GM23338 (cell line): ENCODE measurements around the gene ADIG. TPM values are rescaled to one million over a fixed set of nuclear protein-coding genes. Genes with fewer than 3 reads are reported as not detected.
A peak's percentile ranks its signal among the peaks of the same experiment; 100 is the strongest.

Experiments
- ATAC-seq: fragments of 200-7000 bp; cut with Tn5 transposase; 3 replicates; pipeline ENCODE4 v1.9.1; 2020
- DNase-seq: peaks from one replicate; pipeline ENCODE4 v3.0.0-alpha.2; 2015; ENCODE audit warnings: low spot score
- H2AFZ ChIP-seq: fragments of 200-600 bp; sonication (generic); 2 replicates; pipeline ENCODE4 v1.8.0; 2016; ENCODE audit warnings: antibody characterized with exemption, mild to moderate bottlenecking, moderate library complexity
- H3F3A ChIP-seq: fragments of 200-600 bp; sonication (generic); replicated peaks from 2 replicates; pipeline ENCODE4 v1.8.0; 2017; ENCODE audit warnings: antibody characterized with exemption, mixed run types, low read depth
- H3K27ac ChIP-seq: fragments of 200-600 bp; sonication (generic); 2 replicates; pipeline ENCODE4 v1.6.1; 2016; ENCODE audit warnings: low read depth
- H3K27me3 ChIP-seq: fragments of 200-600 bp; sonication (generic); 2 replicates; pipeline ENCODE4 v1.8.0; 2016; ENCODE audit warnings: mild to moderate bottlenecking, mixed run types, moderate library complexity; ENCODE audit not compliant: insufficient read depth
- H3K36me3 ChIP-seq: fragments of 200-600 bp; sonication (generic); 2 replicates; pipeline ENCODE4 v1.8.0; 2016; ENCODE audit warnings: mild to moderate bottlenecking; ENCODE audit not compliant: insufficient read depth
- H3K4me1 ChIP-seq: fragments of 200-600 bp; sonication (generic); 2 replicates; pipeline ENCODE4 v1.8.0; 2016; ENCODE audit warnings: mild to moderate bottlenecking, moderate library complexity; ENCODE audit not compliant: insufficient read depth
- H3K4me2 ChIP-seq: fragments of 200-600 bp; sonication (generic); 2 replicates; pipeline ENCODE4 v1.7.1; 2017; ENCODE audit warnings: mixed run types
- H3K4me3 ChIP-seq: fragments of 200-600 bp; sonication (generic); 2 replicates; pipeline ENCODE4 v1.6.1; 2016; ENCODE audit warnings: mixed run types
- H3K79me2 ChIP-seq: fragments of 200-600 bp; sonication (generic); replicated peaks from 2 replicates; pipeline ENCODE4 v1.8.0; 2017; ENCODE audit warnings: mild to moderate bottlenecking; ENCODE audit not compliant: insufficient read depth
- H3K9me2 ChIP-seq: fragments of 200-600 bp; sonication (generic); 2 replicates; pipeline ENCODE4 v1.8.0; 2017; ENCODE audit not compliant: insufficient read depth
- H4K20me1 ChIP-seq: fragments of 200-600 bp; sonication (generic); replicated peaks from 2 replicates; pipeline ENCODE4 v1.8.0; 2017; ENCODE audit warnings: mild to moderate bottlenecking; ENCODE audit not compliant: insufficient read depth
- H3K27ac Mint-ChIP-seq: 2 replicates; pipeline ENCODE4 v1.8.0; 2020; ENCODE audit warnings: inconsistent platforms, mild to moderate bottlenecking, moderate library complexity, mixed read lengths
- H3K27me3 Mint-ChIP-seq: 3 replicates; pipeline ENCODE4 v1.8.0; 2022; ENCODE audit warnings: low read depth, mild to moderate bottlenecking, moderate library complexity, mixed read lengths, inconsistent platforms; ENCODE audit not compliant: insufficient read depth, poor library complexity
- H3K36me3 Mint-ChIP-seq: 3 replicates; pipeline ENCODE4 v1.8.0; 2021; ENCODE audit warnings: low read depth, mild to moderate bottlenecking, inconsistent platforms, moderate library complexity, mixed read lengths
- H3K4me1 Mint-ChIP-seq: 3 replicates; pipeline ENCODE4 v1.8.0; 2020; ENCODE audit warnings: mild to moderate bottlenecking, inconsistent platforms, mixed read lengths
- H3K4me3 Mint-ChIP-seq: 3 replicates; pipeline ENCODE4 v1.8.0; 2021; ENCODE audit warnings: moderate library complexity, mild to moderate bottlenecking, inconsistent platforms, mixed read lengths
- H3K9me3 Mint-ChIP-seq: 3 replicates; pipeline ENCODE4 v1.8.0; 2020; ENCODE audit warnings: moderate library complexity, mild to moderate bottlenecking, inconsistent platforms, mixed read lengths
- CREB1 ChIP-seq: fragments of 250-450 bp; sonication (Bioruptor Pico); IDR thresholded peaks from 2 replicates; pipeline ENCODE4 v1.5.0; 2020; ENCODE audit warnings: low read depth, mild to moderate bottlenecking, moderate library complexity
- EZH2 ChIP-seq: fragments of 200-600 bp; sonication (generic); IDR thresholded peaks from one replicate; pipeline ENCODE4 v1.8.0; 2017; ENCODE audit warnings: antibody characterized with exemption, mild to moderate bottlenecking, low read depth; ENCODE audit not compliant: unreplicated experiment
- EZH2phosphoT487 ChIP-seq: fragments of 200-600 bp; sonication (generic); IDR thresholded peaks from one replicate; pipeline ENCODE4 v1.8.1; 2018; ENCODE audit warnings: antibody characterized with exemption; ENCODE audit not compliant: unreplicated experiment
- JUNB ChIP-seq: IDR thresholded peaks from one replicate; pipeline ENCODE4 v1.6.1; 2016; ENCODE audit warnings: antibody characterized with exemption; ENCODE audit not compliant: unreplicated experiment
- NANOG ChIP-seq: IDR thresholded peaks from 2 replicates; pipeline ENCODE4 v1.6.1; 2016; ENCODE audit warnings: antibody characterized with exemption, borderline replicate concordance
- POLR2AphosphoS5 ChIP-seq: IDR thresholded peaks from 2 replicates; pipeline ENCODE4 v1.6.1; 2016; ENCODE audit warnings: antibody characterized with exemption, low read depth
- STAT1 ChIP-seq: IDR thresholded peaks from one replicate; pipeline ENCODE4 v1.6.1; 2016; ENCODE audit warnings: antibody characterized with exemption; ENCODE audit not compliant: unreplicated experiment
- ZNF114 ChIP-seq: fragments of 250-450 bp; sonication (Bioruptor Pico); IDR thresholded peaks from 2 replicates; pipeline ENCODE4 v1.5.0; 2020; ENCODE audit warnings: mild to moderate bottlenecking, moderate library complexity
- ZNF331 ChIP-seq: fragments of 250-450 bp; sonication (Bioruptor Pico); IDR thresholded peaks from 2 replicates; pipeline ENCODE4 v1.5.0; 2020; ENCODE audit warnings: low read depth, mild to moderate bottlenecking, moderate library complexity
- polyA plus RNA-seq: library from polyadenylated mRNA; unstranded; fragments of >200 nt; fragmentation: Nextera tagmentation; extraction: Ambion mirVana; gene quantifications from 2 replicates; pipeline ENCODE4 v1.2.1, GENCODE V29; 2016
- total RNA-seq: library from RNA; depleted of rRNA; stranded (reverse); fragments of >200 nt; shearing (Covaris generic); gene quantifications from 2 replicates; pipeline ENCODE4 v1.2.3, GENCODE V29; 2014
- TF ChIP-seq, protein P1 (sequence below): IDR thresholded peaks from one replicate; pipeline ENCODE4 v1.6.1; 2018; ENCODE audit warnings: antibody characterized with exemption; ENCODE audit not compliant: unreplicated experiment
- TF ChIP-seq, protein P2 (sequence below): fragments of 250-450 bp; sonication (Bioruptor Pico); IDR thresholded peaks from 2 replicates; pipeline ENCODE4 v1.5.0; 2020; ENCODE audit warnings: mild to moderate bottlenecking, moderate library complexity
- TF ChIP-seq, protein P3 (sequence below): IDR thresholded peaks from 2 replicates; pipeline ENCODE4 v1.6.1; 2016; ENCODE audit warnings: antibody characterized with exemption
- TF ChIP-seq, protein P4 (sequence below), 2 experiments: fragments of 200-600 bp in 1 of 2; sonication (generic) in 1 of 2; conservative IDR thresholded peaks; 2 replicates each; pipeline versions ENCODE4 v1.5.1 to v1.6.1; 2016 to 2017; ENCODE audit warnings: antibody characterized with exemption in 2 of 2, low read depth in 2 of 2, mild to moderate bottlenecking in 2 of 2, moderate library complexity in 1 of 2

Gene ADIG
- total and polyA plus RNA-seq, 2 experiments from 2014 or later = not detected

DNA sequence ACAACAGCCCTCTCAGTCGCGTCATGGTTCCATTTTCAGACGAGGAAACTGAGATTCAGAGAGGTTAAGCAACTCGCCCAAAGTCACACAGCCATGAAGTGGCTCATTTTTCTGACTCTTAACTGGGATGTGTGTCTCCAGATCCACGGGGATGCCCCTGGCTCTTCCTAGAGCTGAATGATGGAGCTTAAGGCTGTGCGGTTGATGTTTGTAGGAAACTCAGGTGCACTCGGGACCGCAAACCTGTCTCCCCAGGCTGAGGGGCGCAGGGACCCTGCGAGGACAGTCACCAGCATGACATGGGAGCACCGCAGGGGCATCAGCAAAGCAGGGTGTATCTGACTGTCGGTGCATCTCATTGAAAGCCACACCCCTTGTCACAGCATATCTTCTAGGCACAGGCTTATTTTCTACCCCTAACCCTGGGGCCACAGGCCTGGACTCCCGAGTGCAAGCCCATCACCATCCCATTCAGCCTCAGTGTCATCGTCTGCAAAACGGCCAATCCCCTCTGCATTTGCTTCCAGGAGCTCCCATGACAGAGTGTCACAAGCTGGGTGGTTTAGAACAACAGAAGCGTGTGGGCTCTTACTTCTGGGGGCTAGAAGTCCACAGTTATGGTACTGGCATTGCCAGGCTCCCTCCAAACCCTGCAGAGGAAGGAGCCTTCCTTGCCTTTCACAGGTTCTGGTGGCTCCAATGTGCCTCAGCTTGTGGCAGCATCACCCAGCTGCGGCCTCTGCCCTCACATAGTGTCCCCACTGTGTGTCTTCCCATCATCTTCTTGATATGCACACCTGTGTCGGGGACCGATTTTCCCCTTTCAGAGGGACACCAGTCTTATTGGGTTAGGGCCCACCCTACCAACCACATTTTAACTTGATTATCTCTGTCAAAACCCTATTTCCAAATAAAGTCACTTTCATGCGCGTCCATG is 10.7 kb downstream of the ADIG start:
- Mint-ChIP-seq H3K27me3 (no peaks in the 10 kb centered on the region), H3K9me3 (no peaks in the 10 kb centered on the region; the same call in 2 of the 3 replicates), H3K4me3 (no peak overlapping the region), H3K27ac (no peak overlapping the region; the same call in 1 of the 2 replicates), H3K36me3 (no peaks in the 10 kb centered on the region), H3K4me1 (no peaks in the 10 kb centered on the region; the same call in 1 of the 3 replicates)
- TF ChIP-seq, protein P1, sequence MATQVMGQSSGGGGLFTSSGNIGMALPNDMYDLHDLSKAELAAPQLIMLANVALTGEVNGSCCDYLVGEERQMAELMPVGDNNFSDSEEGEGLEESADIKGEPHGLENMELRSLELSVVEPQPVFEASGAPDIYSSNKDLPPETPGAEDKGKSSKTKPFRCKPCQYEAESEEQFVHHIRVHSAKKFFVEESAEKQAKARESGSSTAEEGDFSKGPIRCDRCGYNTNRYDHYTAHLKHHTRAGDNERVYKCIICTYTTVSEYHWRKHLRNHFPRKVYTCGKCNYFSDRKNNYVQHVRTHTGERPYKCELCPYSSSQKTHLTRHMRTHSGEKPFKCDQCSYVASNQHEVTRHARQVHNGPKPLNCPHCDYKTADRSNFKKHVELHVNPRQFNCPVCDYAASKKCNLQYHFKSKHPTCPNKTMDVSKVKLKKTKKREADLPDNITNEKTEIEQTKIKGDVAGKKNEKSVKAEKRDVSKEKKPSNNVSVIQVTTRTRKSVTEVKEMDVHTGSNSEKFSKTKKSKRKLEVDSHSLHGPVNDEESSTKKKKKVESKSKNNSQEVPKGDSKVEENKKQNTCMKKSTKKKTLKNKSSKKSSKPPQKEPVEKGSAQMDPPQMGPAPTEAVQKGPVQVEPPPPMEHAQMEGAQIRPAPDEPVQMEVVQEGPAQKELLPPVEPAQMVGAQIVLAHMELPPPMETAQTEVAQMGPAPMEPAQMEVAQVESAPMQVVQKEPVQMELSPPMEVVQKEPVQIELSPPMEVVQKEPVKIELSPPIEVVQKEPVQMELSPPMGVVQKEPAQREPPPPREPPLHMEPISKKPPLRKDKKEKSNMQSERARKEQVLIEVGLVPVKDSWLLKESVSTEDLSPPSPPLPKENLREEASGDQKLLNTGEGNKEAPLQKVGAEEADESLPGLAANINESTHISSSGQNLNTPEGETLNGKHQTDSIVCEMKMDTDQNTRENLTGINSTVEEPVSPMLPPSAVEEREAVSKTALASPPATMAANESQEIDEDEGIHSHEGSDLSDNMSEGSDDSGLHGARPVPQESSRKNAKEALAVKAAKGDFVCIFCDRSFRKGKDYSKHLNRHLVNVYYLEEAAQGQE = no peak
- TF ChIP-seq EZH2 = no peak
- no peak for TF ChIP-seq NANOG
- no peak for TF ChIP-seq STAT1
- TF ChIP-seq, protein P2, sequence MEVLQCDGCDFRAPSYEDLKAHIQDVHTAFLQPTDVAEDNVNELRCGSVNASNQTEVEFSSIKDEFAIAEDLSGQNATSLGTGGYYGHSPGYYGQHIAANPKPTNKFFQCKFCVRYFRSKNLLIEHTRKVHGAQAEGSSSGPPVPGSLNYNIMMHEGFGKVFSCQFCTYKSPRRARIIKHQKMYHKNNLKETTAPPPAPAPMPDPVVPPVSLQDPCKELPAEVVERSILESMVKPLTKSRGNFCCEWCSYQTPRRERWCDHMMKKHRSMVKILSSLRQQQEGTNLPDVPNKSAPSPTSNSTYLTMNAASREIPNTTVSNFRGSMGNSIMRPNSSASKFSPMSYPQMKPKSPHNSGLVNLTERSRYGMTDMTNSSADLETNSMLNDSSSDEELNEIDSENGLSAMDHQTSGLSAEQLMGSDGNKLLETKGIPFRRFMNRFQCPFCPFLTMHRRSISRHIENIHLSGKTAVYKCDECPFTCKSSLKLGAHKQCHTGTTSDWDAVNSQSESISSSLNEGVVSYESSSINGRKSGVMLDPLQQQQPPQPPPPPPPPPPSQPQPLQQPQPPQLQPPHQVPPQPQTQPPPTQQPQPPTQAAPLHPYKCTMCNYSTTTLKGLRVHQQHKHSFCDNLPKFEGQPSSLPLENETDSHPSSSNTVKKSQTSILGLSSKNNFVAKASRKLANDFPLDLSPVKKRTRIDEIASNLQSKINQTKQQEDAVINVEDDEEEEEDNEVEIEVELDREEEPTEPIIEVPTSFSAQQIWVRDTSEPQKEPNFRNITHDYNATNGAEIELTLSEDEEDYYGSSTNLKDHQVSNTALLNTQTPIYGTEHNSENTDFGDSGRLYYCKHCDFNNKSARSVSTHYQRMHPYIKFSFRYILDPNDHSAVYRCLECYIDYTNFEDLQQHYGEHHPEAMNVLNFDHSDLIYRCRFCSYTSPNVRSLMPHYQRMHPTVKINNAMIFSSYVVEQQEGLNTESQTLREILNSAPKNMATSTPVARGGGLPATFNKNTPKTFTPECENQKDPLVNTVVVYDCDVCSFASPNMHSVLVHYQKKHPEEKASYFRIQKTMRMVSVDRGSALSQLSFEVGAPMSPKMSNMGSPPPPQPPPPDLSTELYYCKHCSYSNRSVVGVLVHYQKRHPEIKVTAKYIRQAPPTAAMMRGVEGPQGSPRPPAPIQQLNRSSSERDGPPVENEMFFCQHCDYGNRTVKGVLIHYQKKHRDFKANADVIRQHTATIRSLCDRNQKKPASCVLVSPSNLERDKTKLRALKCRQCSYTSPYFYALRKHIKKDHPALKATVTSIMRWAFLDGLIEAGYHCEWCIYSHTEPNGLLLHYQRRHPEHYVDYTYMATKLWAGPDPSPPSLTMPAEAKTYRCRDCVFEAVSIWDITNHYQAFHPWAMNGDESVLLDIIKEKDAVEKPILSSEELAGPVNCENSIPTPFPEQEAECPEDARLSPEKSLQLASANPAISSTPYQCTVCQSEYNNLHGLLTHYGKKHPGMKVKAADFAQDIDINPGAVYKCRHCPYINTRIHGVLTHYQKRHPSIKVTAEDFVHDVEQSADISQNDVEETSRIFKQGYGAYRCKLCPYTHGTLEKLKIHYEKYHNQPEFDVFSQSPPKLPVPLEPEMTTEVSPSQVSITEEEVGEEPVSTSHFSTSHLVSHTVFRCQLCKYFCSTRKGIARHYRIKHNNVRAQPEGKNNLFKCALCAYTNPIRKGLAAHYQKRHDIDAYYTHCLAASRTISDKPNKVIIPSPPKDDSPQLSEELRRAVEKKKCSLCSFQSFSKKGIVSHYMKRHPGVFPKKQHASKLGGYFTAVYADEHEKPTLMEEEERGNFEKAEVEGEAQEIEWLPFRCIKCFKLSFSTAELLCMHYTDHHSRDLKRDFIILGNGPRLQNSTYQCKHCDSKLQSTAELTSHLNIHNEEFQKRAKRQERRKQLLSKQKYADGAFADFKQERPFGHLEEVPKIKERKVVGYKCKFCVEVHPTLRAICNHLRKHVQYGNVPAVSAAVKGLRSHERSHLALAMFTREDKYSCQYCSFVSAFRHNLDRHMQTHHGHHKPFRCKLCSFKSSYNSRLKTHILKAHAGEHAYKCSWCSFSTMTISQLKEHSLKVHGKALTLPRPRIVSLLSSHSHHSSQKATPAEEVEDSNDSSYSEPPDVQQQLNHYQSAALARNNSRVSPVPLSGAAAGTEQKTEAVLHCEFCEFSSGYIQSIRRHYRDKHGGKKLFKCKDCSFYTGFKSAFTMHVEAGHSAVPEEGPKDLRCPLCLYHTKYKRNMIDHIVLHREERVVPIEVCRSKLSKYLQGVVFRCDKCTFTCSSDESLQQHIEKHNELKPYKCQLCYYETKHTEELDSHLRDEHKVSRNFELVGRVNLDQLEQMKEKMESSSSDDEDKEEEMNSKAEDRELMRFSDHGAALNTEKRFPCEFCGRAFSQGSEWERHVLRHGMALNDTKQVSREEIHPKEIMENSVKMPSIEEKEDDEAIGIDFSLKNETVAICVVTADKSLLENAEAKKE = no peak
- TF ChIP-seq, protein P3, sequence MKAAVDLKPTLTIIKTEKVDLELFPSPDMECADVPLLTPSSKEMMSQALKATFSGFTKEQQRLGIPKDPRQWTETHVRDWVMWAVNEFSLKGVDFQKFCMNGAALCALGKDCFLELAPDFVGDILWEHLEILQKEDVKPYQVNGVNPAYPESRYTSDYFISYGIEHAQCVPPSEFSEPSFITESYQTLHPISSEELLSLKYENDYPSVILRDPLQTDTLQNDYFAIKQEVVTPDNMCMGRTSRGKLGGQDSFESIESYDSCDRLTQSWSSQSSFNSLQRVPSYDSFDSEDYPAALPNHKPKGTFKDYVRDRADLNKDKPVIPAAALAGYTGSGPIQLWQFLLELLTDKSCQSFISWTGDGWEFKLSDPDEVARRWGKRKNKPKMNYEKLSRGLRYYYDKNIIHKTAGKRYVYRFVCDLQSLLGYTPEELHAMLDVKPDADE = no peak
- no peak for TF ChIP-seq EZH2phosphoT487
- no peak for TF ChIP-seq ZNF331
- TF ChIP-seq ZNF114 = no peak
- TF ChIP-seq POLR2AphosphoS5 = no peak
- TF ChIP-seq, protein P4, sequence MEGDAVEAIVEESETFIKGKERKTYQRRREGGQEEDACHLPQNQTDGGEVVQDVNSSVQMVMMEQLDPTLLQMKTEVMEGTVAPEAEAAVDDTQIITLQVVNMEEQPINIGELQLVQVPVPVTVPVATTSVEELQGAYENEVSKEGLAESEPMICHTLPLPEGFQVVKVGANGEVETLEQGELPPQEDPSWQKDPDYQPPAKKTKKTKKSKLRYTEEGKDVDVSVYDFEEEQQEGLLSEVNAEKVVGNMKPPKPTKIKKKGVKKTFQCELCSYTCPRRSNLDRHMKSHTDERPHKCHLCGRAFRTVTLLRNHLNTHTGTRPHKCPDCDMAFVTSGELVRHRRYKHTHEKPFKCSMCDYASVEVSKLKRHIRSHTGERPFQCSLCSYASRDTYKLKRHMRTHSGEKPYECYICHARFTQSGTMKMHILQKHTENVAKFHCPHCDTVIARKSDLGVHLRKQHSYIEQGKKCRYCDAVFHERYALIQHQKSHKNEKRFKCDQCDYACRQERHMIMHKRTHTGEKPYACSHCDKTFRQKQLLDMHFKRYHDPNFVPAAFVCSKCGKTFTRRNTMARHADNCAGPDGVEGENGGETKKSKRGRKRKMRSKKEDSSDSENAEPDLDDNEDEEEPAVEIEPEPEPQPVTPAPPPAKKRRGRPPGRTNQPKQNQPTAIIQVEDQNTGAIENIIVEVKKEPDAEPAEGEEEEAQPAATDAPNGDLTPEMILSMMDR (conservative IDR thresholded peaks at IDR 0.05; ENCODE audit: low read depth in 2 of 2) = no peak
- TF ChIP-seq CREB1 (CRISPR knock-in tag) = no peak
- TF ChIP-seq JUNB = no peak
- no peak overlapping the region for H3K4me3 ChIP-seq
- no peak overlapping the region for H3K4me2 ChIP-seq
- no peaks in the 10 kb centered on the region for H4K20me1 ChIP-seq
- DNase-seq = no peak
- no peak for ATAC-seq
- H3K27me3 ChIP-seq = no peaks in the 10 kb centered on the region
- no peaks in the 10 kb centered on the region for H3F3A ChIP-seq
- H3K9me2 ChIP-seq = no peaks in the 10 kb centered on the region
- no peaks in the 10 kb centered on the region for H3K36me3 ChIP-seq
- no peak overlapping the region for H3K27ac ChIP-seq
- no peaks in the 10 kb centered on the region for H3K4me1 ChIP-seq
- peak overlapping the region; percentile 72 for H2AFZ ChIP-seq
- H3K79me2 ChIP-seq = no peaks in the 10 kb centered on the region
